Measurements from ENCODE around the gene PPP4R4.

DNA sequence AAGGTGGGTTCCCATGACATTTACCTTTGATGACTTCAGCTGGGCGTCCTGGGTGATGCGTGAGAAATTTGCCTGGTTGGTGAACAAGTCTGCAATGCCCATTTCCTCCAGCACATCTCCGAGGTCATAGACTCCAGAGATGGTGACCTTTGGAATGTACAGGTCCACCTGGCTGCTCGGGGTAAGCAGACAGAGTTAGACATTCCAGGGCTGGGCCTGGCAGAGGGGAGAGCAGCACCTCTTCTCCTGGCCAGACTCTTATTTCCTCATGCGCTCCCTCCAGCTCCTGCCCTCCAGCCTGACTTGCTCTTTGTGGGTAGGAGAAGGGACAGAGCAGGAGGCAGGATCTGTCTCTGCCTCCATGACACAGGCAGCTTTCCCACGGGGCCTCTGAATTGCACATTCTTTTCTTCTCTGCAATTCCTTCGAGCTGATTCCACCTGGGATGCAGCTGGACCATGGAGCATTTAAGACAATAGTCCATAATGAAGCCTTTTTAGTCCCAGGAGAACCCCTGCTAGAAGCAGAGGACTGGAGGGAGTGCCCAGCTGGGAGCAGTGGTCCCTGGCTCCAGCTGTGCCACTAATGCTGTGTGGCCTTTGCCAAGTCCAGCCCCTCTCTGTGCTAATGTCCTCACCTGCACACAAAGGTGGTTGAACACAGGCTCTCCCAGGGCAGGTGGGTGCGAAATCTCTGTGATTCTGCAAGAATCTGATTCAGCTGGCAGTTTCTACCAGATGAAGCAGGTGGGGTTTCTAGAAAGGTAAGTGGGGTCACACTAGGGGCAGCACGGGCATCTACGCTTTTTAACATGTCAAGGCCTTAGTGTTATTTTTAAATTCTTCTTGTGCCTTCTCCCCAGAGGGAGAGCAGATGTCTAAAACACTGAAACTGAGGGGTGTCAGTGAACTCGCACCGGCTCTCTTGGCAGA lies 132.2 kb downstream of the PPP4R4 start:
- TF ChIP-seq, protein P1, sequence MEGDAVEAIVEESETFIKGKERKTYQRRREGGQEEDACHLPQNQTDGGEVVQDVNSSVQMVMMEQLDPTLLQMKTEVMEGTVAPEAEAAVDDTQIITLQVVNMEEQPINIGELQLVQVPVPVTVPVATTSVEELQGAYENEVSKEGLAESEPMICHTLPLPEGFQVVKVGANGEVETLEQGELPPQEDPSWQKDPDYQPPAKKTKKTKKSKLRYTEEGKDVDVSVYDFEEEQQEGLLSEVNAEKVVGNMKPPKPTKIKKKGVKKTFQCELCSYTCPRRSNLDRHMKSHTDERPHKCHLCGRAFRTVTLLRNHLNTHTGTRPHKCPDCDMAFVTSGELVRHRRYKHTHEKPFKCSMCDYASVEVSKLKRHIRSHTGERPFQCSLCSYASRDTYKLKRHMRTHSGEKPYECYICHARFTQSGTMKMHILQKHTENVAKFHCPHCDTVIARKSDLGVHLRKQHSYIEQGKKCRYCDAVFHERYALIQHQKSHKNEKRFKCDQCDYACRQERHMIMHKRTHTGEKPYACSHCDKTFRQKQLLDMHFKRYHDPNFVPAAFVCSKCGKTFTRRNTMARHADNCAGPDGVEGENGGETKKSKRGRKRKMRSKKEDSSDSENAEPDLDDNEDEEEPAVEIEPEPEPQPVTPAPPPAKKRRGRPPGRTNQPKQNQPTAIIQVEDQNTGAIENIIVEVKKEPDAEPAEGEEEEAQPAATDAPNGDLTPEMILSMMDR (IDR thresholded peaks at IDR 0.05; ENCODE audit: insufficient read depth, low read length, poor library complexity, severe bottlenecking), result no peak
- TF ChIP-seq EZH2phosphoT487 (conservative IDR thresholded peaks at IDR 0.05; ENCODE audit: low read length), result no peak
